HG02678 (cell line): ENCODE results near the gene SMARCA4.
A peak's percentile ranks its signal among the peaks of the same experiment; 100 is the strongest.

Source experiments
- ATAC-seq: cut with Tn5 transposase; IDR thresholded peaks from one replicate; pipeline ENCODE4 v1.9.1; 2021; ENCODE audit warnings: mild to moderate bottlenecking, moderate library complexity; ENCODE audit not compliant: unreplicated experiment

SMARCA4 gene

DNA sequence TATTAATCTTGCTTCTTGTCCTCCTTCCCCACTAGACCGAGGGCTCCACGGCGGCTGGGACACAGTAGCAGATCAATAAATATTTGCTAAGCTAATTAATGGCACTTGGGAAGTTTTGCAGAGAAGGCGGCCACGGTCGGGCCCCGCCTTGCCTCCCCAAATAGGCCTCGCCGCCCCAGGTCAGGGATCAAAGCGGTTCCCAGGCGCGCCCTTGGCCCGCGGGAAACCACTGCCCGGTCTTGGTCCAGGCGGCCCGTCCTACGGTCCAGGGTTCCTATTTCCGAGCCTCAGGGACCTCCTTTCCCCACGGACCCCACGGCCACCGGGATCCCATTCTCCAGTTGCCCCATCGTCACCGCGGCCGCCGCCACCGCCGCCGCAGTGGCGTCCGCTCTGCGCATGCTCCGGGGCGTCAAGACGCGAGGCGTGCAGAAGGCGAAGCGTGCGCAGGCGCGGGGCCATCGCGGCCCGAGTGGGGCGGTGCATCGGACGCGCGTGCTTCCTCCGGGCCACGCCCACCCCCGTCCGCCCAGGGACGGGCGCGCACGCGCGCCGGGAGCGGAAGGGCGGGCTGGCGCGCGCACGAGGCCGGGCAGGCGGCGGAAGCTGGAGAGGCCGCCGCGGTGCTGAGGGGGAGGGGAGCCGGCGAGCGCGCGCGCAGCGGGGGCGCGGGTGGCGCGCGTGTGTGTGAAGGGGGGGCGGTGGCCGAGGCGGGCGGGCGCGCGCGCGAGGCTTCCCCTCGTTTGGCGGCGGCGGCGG lies at the start of gene SMARCA4:
SMARCA4 (plus strand) TSS at position 717 of the 759 bp plus-strand sequence. CDS start 23,122 bp downstream, outside the sequence.
- ATAC-seq: peak; percentile 84

DNA sequence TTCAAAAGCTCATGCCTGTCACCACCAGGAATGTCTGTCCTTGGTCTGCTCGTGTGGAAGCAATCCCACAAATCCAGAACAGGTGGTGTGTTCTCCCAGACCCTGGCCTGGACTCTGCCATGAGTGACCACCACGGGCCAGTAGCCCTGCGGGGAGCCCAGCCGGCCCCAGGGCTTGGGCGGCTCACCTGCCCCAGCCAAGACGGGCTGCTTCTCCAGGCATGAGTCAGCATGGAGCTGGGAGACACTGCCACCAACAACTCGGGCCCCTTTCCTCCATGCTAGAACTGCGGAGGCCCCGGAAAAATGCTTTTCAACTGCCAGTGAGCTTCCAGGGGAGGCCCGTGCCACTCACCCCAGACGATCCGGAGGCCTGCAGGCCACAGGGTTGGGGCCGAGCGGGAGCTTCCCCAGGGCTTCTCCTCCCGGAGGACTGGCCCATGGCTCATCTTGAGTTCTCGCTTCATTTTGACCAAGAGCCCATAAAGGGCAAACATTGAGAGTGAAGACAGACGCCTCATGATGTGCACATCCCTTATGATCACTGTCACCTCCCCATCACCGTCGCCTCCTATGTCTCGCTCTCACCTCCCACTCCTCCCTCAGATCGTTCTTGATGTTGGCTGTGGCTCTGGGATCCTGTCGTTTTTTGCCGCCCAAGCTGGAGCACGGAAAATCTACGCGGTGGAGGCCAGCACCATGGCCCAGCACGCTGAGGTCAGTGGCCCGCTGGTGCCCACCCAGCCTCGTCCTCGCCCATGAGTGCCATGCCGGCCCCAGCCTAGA lies 49.1 kb upstream of the SMARCA4 start:
- no peak for ATAC-seq

DNA sequence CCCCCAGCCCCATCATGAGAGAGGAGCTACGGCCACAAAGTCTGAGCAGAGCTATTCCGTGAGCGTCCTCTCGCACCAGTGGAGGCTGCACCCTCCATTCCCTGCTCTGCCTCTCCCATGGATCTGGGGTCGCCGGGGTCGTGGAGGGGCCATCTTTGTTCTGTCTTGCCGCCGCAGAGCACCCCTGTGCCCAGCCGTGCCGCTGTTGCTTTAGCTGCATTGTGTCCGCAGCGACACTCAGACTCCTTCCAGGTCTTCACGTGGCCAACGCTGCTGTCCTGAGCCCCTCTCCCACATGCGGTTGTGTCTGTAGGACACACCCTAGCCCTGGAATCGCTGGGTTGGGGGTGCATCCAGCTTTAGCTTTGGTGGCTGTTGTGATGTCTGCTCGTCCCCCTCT lies 48.2 kb upstream of the SMARCA4 start:
- ATAC-seq: no peak

DNA sequence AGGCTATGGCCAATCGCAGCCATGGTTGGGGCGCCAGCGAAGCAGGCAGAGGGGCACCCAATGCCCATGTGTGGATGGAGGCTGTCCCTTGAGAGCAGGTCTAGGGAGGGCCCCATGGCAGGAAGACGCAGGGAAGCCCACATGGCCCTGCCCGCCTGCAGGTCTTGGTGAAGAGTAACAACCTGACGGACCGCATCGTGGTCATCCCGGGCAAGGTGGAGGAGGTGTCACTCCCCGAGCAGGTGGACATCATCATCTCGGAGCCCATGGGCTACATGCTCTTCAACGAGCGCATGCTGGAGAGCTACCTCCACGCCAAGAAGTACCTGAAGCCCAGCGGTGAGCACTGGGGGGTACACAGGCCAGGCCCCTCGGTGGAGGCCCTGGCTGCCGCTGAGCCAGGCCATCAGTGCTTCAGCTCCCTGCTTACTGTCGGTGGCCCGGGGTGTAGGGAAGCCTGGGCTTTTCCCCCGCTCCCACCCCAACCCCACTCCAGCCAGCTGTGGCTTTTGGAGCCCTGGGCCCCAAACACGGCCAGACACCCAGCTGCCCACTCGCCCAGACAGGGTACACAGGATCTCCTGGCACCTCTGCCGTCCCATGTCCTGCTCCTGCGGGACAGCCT lies 47.0 kb upstream of the SMARCA4 start:
- no peak for ATAC-seq

DNA sequence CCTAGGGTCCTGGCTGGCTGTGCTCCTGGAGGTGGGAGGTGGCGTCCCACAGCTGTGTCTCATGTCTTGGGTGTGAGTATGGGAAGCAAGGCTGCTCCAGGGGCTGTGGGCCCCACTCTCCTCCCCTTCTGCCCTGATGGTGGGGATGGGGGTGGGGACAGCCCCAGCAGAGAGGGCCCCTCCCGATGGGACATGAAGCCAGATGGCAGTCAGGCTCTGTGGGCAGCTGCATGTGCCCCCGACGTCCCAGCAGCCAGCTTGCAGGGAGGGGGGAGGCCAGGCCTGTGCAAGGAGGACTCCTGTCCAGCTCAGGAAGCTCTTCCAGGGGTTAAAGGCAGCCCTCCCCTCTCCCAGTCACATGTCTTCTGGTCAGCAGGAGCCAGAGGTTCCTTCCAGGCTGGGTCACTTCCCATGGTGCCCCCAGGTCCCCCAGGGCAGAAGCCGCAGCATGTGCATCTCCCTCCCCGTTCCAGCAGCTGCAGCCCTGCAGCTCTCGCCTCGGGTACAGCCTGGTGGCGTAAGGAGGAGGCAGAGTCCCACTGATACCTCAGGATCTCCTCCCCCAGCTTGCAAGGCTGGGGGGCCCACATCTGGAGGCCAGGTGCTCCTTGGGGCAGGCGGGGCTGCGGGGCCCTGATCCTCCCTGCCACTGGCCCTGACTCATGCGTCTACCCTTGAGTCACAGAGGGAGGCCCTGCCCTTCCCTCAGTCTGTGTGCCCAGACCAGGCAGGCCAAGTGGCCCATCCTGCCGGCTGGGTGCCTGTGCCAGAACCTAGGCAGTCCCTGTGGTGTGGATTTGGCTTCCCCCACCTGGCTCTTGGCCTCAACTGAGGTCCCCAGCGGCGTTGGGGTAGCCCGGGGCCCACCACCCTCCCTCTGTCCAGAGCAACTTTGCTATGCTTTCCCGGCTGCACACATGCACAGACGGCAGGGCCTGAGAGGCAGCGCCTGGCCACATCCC lies 45.4 kb upstream of the SMARCA4 start:
- no peak for ATAC-seq

DNA sequence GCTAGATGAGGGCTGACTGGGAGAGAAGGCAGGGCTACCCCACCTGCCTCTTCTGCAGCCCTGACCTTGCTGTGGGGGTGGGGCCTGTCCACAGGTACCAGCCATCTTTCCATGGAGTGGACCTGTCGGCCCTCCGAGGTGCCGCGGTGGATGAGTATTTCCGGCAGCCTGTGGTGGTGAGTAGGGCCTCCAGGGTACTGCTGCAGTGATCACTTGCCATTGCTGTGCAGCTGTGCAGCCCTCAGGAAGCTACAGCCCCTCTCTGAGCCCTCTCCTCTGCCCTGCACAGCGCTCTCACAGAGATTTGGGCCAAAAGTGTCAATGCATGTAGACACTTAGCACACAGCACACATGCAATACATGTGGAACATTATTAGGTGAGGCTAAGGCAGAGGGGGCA lies 44.2 kb upstream of the SMARCA4 start:
- no peak for ATAC-seq

DNA sequence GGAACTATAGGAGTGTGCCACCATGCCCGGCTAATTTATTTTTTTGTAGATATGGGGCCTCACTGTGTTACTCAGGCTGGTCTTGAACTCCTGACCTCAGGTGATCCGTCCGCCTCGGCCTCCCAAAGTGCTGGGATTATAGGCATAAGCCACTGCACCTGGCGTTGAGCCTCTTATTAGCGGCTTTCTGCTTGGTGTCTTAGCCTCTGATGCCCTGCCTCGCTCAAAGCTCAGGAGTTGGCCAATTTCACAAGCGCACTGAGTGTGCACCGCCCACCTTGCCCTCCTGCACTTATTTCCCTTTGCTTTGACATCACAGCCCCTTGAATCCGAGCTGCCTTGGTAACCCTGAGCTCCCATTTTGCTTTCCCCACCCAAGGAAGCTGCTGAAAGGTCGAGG lies 42.5 kb upstream of the SMARCA4 start:
- ATAC-seq: no peak

DNA sequence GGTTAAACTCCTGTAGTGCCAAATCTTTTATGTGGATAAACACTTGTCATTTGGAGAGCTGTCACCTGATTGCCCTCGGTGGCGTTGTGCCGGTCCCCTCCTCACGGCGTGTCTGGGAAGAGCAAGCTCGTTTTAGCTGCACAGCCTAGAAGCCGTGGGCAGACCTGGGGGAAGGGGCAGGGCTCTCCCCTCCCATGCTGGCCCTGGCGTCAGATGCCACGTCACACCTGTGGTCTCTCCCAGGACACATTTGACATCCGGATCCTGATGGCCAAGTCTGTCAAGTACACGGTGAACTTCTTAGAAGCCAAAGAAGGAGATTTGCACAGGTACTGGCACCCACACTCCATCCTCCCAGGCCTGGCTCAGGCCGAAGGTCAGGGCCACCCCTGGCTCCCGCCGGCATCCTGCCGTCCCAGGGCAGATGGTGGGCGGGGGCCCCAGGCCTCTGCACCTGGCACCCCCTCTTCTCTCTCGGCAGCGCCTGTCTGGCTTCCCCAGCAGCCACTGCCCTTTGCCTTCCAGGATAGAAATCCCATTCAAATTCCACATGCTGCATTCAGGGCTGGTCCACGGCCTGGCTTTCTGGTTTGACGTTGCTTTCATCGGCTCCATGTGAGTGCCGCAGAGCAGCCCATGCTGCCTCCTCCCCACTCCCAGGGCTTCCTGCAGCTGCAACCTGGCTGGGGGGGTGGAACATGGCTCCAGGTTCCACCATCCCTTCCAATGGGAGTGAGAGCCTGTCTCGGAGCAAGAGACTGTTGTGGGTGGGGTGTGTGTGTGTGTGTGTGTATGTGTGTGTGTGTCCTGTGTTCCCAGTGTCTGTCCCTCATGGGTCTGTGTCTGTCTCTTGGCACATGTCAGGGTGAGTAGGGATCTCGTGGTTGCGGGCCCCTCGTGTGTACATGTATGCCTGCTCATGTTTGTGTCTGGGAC lies 41.2 kb upstream of the SMARCA4 start:
- ATAC-seq: no peak

DNA sequence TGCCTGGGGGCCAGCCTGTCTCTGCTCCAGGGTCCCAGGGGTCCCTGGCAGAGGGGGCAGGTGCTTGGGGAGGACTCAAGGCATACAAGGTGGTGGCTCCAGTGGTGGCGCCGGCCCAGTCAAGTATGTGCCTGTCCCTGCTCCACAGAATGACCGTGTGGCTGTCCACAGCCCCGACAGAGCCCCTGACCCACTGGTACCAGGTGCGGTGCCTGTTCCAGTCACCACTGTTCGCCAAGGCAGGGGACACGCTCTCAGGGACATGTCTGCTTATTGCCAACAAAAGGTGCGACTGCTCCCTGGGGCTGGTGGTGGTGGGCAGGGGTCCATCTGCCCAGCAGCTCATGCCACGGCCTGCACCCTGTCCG lies 40.6 kb upstream of the SMARCA4 start:
- no peak for ATAC-seq

DNA sequence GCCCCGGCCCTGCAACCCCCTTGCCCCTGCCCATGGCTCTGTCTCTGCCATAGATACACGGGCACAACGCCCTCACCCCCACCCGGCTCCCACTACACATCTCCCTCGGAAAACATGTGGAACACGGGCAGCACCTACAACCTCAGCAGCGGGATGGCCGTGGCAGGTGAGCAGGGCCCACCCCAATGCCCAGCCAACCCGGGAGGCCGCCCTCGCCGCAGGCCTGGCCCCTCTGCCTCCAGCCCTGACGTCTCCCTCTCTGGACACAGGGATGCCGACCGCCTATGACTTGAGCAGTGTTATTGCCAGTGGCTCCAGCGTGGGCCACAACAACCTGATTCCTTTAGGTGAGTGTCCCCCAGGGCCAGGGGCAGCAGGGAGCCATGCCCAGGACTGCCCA lies 40.0 kb upstream of the SMARCA4 start:
- no peak for ATAC-seq

DNA sequence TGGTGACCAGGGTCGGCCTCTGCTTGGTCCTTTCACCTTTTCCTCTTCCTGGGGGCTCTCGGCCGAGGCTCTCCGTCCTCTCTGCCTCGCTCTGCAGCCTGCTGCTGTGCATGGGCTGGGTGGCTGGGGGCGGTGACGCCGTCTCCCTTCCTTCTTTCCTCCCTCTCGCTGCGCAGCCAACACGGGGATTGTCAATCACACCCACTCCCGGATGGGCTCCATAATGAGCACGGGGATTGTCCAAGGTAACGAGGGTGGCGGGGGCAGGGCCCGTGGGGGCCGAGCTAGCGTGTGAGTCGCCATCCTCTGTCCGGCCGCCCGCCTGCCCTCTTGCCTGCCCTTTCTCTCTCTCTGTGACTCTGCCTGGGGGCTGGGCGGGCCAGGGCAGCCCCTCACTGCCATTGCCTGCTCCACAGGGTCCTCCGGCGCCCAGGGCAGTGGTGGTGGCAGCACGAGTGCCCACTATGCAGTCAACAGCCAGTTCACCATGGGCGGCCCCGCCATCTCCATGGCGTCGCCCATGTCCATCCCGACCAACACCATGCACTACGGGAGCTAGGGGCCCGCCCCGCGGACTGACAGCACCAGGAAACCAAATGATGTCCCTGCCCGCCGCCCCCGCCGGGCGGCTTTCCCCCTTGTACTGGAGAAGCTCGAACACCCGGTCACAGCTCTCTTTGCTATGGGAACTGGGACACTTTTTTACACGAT lies 39.5 kb upstream of the SMARCA4 start:
- ATAC-seq: no peak

DNA sequence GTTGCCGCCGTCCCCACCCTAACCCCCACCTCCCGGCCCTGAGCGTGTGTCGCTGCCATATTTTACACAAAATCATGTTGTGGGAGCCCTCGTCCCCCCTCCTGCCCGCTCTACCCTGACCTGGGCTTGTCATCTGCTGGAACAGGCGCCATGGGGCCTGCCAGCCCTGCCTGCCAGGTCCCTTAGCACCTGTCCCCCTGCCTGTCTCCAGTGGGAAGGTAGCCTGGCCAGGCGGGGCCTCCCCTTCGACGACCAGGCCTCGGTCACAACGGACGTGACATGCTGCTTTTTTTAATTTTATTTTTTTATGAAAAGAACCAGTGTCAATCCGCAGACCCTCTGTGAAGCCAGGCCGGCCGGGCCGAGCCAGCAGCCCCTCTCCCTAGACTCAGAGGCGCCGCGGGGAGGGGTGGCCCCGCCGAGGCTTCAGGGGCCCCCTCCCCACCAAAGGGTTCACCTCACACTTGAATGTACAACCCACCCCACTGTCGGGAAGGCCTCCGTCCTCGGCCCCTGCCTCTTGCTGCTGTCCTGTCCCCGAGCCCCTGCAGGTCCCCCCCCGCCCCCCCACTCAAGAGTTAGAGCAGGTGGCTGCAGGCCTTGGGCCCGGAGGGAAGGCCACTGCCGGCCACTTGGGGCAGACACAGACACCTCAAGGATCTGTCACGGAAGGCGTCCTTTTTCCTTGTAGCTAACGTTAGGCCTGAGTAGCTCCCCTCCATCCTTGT lies 38.8 kb upstream of the SMARCA4 start:
- no peak for ATAC-seq

DNA sequence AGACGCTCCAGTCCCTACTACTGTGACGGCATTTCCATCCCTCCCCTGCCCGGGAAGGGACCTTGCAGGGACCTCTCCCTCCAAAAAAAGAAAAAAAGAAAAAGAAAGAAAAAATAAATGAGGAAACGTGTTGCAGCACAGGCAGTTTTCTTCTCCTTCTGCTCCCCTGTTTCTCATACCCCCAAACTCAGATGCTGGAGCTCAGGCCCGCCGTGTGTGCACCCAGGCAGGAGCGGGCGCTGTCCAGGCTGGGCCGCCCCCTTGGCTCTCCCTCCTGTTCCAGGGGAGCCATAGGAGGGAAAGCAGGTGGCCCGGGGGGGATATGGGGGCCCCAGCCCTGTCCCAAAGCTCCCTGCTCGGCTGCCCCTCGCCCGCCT lies 38.2 kb upstream of the SMARCA4 start:
- ATAC-seq: no peak

DNA sequence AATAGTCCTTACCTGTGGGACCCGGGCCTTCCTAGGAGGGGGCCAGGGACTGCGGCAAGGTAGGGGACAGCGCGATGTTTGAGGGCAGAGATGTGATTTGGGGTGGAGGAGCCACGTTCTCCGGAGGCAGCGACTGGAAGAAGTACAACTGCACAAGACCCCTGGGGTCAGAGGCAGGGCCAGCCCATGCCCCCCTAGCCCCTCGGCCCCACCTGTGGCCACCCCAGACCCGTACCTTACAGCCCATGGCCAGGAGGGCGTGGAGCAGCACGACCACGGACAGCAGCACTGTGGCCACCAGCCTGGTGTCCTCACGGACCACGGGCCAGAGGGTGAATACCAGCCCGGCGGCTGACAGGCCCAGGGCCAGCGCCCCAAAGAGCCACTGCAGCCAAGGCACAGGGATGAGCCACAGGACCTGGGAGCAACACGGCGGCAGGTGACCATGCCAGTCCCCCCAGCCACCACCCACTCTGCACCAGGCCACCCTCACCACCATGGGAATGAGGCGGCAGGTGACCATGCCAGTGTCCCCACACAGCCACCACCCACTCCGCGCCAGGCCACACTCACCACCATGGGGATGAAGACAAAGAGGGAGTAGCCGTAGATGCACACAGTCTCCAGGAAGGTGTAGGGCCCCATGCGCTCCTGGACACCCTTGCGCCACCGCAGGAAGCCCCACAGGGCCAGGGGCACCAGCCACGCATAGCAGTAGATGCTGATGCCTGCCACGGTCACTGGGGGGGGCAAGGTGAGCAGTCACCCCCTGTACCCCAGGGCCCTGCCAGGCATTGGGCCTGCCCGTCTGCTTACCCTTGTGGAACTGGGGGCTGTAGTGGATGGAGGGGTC lies 37.3 kb upstream of the SMARCA4 start:
- no peak for ATAC-seq

DNA sequence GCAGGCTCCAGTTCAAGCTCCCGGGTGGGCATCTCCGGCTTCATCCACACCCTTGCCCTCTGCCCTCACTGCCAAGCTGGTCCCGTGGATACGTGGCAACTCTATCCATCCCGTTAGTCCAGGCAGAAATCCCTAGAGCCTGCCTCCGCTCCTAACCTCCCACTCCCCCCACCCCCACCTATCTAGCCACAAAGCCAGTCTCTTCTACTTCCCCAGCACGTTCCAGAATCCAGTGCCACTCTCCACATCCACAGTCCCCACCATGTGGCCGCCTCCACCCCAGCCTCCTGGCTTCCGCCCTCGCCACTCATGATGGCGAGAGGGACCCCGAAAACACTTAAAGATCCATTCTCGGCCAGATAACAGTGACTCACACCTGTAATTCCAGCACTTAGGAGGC lies 36.2 kb upstream of the SMARCA4 start:
- no peak for ATAC-seq

DNA sequence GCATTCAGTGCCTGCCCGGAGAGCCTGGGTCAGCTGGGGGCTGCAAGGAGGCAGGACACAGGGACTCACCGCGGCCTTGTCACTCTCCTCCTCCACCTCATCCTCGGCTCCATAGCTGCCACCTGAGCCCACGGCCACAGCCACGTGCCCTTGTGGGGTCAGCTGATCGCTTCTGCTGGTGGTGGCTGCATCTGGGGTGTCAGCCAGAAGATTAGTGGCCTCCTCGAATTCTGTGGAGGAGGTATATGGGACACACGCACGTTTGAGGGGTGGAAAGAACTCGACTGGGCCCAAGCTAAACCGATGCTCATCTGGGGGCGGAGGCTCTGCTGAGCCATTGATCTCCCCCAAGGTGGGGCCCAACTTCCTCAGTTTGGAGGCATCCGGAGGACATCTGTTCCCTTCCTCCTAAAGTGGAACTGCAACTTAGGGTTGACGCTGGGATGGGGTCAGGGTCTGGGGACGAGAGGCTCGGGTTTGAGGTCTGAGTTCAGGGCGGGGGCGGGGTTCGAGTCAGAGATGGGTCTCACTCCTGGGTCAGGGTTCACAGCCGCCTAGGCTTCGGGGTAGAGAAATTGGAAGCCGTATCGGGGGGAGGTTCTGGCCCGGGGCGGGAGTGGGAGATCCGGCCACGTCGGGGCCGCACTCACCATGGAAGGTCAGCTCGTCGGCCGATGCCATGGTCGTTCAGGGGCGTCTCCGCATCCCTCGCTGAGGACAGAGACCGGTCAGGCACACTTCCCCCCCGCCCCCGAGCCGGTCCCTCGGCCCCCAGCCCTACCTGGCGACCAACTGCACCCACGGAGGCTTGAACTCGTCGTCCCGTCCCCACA lies 32.9 kb upstream of the SMARCA4 start:
- peak; percentile 3 for ATAC-seq
